A549 treated with CORT108297 at 1 μM for 4 hours (cell line): ENCODE results near the gene VSX2. TPM values are rescaled to one million over a fixed set of nuclear protein-coding genes. Genes with fewer than 3 reads are reported as not detected.

Experiments
- total RNA-seq: library from RNA; stranded (reverse); fragments of 200-300 nt; extraction: Qiagen RNA extraction; gene quantifications from 5 replicates; pipeline ENCODE4 v1.2.3, GENCODE V29; 2022

Gene VSX2
- total RNA-seq, result not detected in 5 replicates

GRCh38 chr14:74238974-74239847 is at the start of gene VSX2:
Gene VSX2, plus strand, starts transcription at chr14:74239449. Its CDS starts 113 bp downstream, at chr14:74239562.

DNA sequence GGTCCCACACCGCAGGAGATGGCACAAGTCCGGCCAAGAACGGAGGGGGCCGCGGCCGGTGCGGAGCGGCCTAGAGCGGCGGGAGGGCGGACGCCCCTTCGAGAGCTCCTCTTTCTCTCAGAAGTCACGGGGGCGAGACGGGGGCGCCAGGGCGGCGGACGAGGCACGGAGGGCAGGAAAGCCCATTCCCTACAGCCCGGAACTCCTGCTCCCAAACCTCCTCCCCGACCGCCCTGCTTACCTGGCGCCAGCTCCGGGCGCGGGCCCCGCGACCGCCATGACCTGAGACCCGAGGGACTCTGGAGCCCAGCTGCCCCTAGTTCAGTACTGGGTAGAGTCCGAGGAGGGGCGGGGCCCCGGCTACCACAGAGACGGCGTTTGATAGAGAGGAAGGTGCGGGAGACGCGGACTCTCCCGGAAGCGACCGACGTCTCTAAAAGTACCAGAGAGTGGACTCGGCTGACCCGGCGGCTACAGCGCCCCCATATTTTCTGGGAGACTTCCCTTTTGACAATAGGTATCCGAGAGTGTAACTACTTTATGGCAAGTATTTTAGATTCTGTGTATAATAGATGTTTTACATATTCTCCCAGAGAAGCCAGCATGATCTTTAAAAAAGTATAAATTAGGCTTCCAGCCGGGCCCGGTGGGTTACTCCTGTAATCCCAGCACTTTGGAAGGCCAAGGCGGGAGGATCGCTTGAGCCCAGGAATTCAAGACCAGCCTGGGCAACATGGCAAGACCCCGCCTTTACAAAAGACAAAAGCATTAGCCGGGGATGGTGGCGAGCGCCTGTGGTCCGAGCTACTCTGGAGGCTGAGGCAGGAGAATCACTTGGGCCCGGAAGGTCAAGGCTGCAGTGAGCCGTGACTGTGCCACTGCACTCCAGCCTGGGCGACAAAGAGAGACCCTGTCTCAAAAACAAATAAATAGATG is 63.7 kb downstream of the VSX2 start, which contains the start of gene ABCD4:
Gene ABCD4, minus strand, starts transcription at position 301 of the 936 bp plus-strand sequence. Its CDS starts 22 bp downstream, at position 279.

Other genes with a start within 250 kb of the VSX2 start
- gene ENTPD5, start 220.2 kb upstream of the VSX2 start, total RNA-seq, result 5.5 to 7.3 TPM (median 6.4 TPM) in 5 replicates
- gene BBOF1, start 220.1 kb upstream of the VSX2 start, total RNA-seq, result 2.7 to 5.4 TPM (median 2.9 TPM) in 5 replicates
- gene ALDH6A1, start 155.0 kb upstream of the VSX2 start, total RNA-seq, result 1.9 to 2.7 TPM (median 2.4 TPM) in 5 replicates
- gene LIN52, start 154.5 kb upstream of the VSX2 start, total RNA-seq, result 3.9 to 6.6 TPM (median 4.7 TPM) in 5 replicates
- gene ABCD4, start 63.5 kb downstream of the VSX2 start, total RNA-seq, result 26.8 to 38.4 TPM (median 35.6 TPM) in 5 replicates
- not detected in 5 replicates for gene VRTN, start 109.0 kb downstream of the VSX2 start, total RNA-seq
- 0.05 TPM in 1 of 5 replicates, not detected in the others for gene SYNDIG1L, start 186.8 kb downstream of the VSX2 start, total RNA-seq